ENCODE measurements around the gene LRRC14B. TPM values are rescaled to one million over a fixed set of nuclear protein-coding genes. Genes with fewer than 3 reads are reported as not detected.
"Not testable (repeated sequence)": the region's sequence is repeated elsewhere in the genome, so short reads cannot be mapped to it uniquely, and the experiment has no call there.

Gene LRRC14B
- total RNA-seq, 1 experiment from 2014 or later, result not detected

DNA sequence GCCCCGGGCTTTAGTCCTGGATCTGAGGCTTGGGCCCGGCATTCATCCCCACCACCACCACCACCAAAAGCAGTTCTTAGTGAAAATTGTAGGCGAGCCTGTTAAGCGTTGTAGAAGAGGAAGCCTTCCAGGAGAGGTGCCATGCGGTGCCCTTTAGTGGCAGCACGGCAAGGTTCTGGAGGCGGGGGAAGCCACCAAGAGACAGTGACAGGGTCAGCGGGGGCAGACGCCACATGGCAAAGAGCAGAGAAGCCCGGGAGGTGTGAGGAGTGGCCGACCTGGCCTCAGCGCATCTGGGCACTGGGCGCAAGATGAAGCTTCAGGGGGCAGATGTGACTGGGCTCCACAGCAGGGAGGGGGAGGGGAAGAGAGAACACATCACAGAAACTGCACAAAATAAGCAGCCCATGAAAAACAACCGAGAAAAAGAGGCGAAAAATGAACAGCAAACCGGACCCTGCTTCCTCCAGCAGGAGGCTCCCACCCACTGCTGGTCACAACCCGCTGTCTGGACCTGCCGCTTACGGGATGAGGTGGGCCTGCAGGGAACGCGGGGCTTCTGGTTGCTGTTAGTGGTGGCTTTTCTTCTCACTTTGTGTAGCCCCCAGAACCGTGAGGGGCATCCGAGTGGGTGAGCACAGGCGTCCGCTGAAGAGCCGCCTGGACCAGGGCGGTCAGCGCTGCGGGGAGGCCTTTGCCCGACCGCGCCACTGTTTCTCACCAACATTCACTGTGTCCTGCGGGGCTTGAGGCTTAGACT, 4.3 kb downstream of the LRRC14B start:
- no peaks in the 10 kb centered on the region for H3F3A ChIP-seq (ENCODE audit: low read length, unreplicated experiment)
- H3K9me2 ChIP-seq (replicated peaks; ENCODE audit: low read length), result no peaks in the 10 kb centered on the region
- H3K4me3 ChIP-seq (ENCODE audit: low read length), result no peak overlapping the region
- BruUV-seq (replicated peaks), result no TSS peak
- H4K20me1 ChIP-seq (ENCODE audit: low read length), result no peaks in the 10 kb centered on the region
- CTCF ChIA-PET, result no interaction called here
- H3K9me3 ChIP-seq (ENCODE audit: low read length), result no peaks in the 10 kb centered on the region
- no peak overlapping the region for H3K4me2 ChIP-seq (ENCODE audit: low read length)
- DNase-seq, result no peak
- intact Hi-C loops (cut with micrococcal nuclease), result no loop called here
- no peaks in the 10 kb centered on the region for H3K4me1 ChIP-seq (ENCODE audit: insufficient read depth, low read length)
- H3K36me3 ChIP-seq (ENCODE audit: low read depth, low read length), result no peaks in the 10 kb centered on the region
- no peak overlapping the region for H2AFZ ChIP-seq (ENCODE audit: low read length)
- no peaks in the 10 kb centered on the region for H3K79me2 ChIP-seq (ENCODE audit: low read length)
- no peaks in the 10 kb centered on the region for H3K27me3 ChIP-seq (ENCODE audit: low read length)
- ATAC-seq, result no peak
- no peak for TF ChIP-seq EZH2 (IDR thresholded peaks at IDR 0.05; ENCODE audit: low read length, unreplicated experiment)
- TF ChIP-seq EZH2phosphoT487 (IDR thresholded peaks at IDR 0.05; ENCODE audit: borderline replicate concordance, low read length), result no peak
- TF ChIP-seq, protein P1, sequence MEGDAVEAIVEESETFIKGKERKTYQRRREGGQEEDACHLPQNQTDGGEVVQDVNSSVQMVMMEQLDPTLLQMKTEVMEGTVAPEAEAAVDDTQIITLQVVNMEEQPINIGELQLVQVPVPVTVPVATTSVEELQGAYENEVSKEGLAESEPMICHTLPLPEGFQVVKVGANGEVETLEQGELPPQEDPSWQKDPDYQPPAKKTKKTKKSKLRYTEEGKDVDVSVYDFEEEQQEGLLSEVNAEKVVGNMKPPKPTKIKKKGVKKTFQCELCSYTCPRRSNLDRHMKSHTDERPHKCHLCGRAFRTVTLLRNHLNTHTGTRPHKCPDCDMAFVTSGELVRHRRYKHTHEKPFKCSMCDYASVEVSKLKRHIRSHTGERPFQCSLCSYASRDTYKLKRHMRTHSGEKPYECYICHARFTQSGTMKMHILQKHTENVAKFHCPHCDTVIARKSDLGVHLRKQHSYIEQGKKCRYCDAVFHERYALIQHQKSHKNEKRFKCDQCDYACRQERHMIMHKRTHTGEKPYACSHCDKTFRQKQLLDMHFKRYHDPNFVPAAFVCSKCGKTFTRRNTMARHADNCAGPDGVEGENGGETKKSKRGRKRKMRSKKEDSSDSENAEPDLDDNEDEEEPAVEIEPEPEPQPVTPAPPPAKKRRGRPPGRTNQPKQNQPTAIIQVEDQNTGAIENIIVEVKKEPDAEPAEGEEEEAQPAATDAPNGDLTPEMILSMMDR (conservative IDR thresholded peaks at IDR 0.05; ENCODE audit: low read depth, low read length), result no peak
- POLR2A ChIA-PET (ENCODE audit: unreplicated experiment), result no interaction called here
- H3K9ac ChIP-seq (ENCODE audit: low read length), result no peak overlapping the region
- H3K27ac ChIP-seq (ENCODE audit: low read length), result no peak overlapping the region

DNA sequence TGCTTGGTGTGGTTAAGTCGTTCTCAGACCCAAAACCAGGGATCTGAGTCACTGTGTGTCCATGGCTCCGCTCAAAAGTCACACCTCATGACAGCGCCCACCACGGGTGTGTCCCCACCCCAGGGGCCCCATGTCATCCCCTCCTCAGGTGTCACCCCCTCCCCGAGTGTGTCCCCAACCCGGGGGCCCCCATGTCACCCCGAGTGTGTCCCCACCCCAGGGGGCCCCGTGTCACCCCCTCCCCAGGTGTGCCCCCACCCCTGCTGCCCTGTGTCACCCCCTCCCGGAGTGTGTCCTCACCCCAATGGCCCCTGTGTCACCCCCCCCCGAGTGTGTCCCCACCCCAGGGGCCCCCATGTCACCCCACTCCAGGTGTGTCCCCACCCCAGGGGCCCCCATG, 5.1 kb downstream of the LRRC14B start:
- Histone ChIP-seq H3K4me3 (ENCODE audit: low read length) (no peak overlapping the region), H3K27ac (ENCODE audit: low read length) (no peak overlapping the region), H3K4me2 (ENCODE audit: low read length) (no peak overlapping the region), H4K20me1 (ENCODE audit: low read length) (no peaks in the 10 kb centered on the region), H3K9me3 (ENCODE audit: low read length) (no peaks in the 10 kb centered on the region), H3F3A (ENCODE audit: low read length, unreplicated experiment) (no peaks in the 10 kb centered on the region), H3K4me1 (ENCODE audit: insufficient read depth, low read length) (no peaks in the 10 kb centered on the region), H2AFZ (ENCODE audit: low read length) (no peak overlapping the region), H3K36me3 (ENCODE audit: low read depth, low read length) (no peaks in the 10 kb centered on the region), H3K79me2 (ENCODE audit: low read length) (no peaks in the 10 kb centered on the region), H3K9me2 (replicated peaks; ENCODE audit: low read length) (no peaks in the 10 kb centered on the region), H3K27me3 (ENCODE audit: low read length) (no peaks in the 10 kb centered on the region), H3K9ac (ENCODE audit: low read length) (no peak overlapping the region)
- intact Hi-C loops (cut with micrococcal nuclease), result no loop called here
- TF ChIP-seq, protein P1 (conservative IDR thresholded peaks at IDR 0.05; ENCODE audit: low read depth, low read length), result no peak
- TF ChIP-seq EZH2phosphoT487 (IDR thresholded peaks at IDR 0.05; ENCODE audit: borderline replicate concordance, low read length) (no peak), EZH2 (IDR thresholded peaks at IDR 0.05; ENCODE audit: low read length, unreplicated experiment) (no peak)
- ChIA-PET POLR2A (ENCODE audit: unreplicated experiment) (no interaction called here), CTCF (no interaction called here)
- BruUV-seq (replicated peaks), result no TSS peak
- DNase-seq (no peak), ATAC-seq (0 out of 2 replicates have a peak, but pooled peaks have one; percentile 27)

DNA sequence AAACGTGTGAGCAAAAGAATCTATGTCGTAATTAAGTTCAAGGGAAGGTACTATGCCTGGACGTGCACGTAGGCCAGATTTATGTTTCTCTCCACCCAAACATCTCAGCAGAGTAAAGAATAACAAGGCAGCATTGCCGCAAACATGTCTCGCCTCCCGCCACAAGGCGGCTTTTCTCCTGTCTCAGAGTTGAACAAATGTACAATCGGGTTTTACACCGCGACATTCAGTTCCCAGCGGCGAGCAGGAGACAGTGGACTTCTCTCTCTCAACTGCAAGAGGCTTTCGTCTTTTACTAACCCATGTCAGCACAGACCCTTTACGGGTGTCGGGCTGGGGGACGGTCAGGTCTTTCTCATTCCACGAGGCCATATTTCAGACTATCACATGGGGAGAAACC, 5.7 kb downstream of the LRRC14B start:
- H2AFZ ChIP-seq (ENCODE audit: low read length); H3K4me3 ChIP-seq (ENCODE audit: low read length); H3K27ac ChIP-seq (ENCODE audit: low read length); H3F3A ChIP-seq (ENCODE audit: low read length, unreplicated experiment); H4K20me1 ChIP-seq (ENCODE audit: low read length); DNase-seq; H3K4me1 ChIP-seq (ENCODE audit: insufficient read depth, low read length); H3K27me3 ChIP-seq (ENCODE audit: low read length); H3K9me2 ChIP-seq (replicated peaks; ENCODE audit: low read length); H3K79me2 ChIP-seq (ENCODE audit: low read length); H3K36me3 ChIP-seq (ENCODE audit: low read depth, low read length); POLR2A ChIA-PET (ENCODE audit: unreplicated experiment); H3K4me2 ChIP-seq (ENCODE audit: low read length); intact Hi-C loops (cut with micrococcal nuclease); ATAC-seq; BruUV-seq (replicated peaks); CTCF ChIA-PET; H3K9me3 ChIP-seq (ENCODE audit: low read length); H3K9ac ChIP-seq (ENCODE audit: low read length): not testable (repeated sequence)

All from PC-3 (cell line).